K562 (cell line): Measurements from ENCODE around the gene MYADM. TPM values are rescaled to one million over a fixed set of nuclear protein-coding genes. Genes with fewer than 3 reads are reported as not detected.

Experiments used
- AFF4 ChIP-seq: sonication (generic); formaldehyde crosslinking; IDR thresholded peaks from 2 replicates; pipeline ENCODE4 v1.8.0; 2023; ENCODE audit warnings: mild to moderate bottlenecking, missing genetic modification reagents
- CCAR2 ChIP-seq: fragments of 200-400 bp; formaldehyde crosslinking; IDR thresholded peaks from 2 replicates; pipeline ENCODE4 v1.6.1; 2017; ENCODE audit warnings: mild to moderate bottlenecking, low read depth, low read length
- CHD1 ChIP-seq: fragments of 200-600 bp; sonication (generic); IDR thresholded peaks from one replicate; pipeline ENCODE4 v1.6.1; 2012; ENCODE audit warnings: mild to moderate bottlenecking, moderate library complexity, low read length, inconsistent platforms
- E2F3 ChIP-seq: fragments of 250-450 bp; sonication (Bioruptor Pico); IDR thresholded peaks from 2 replicates; pipeline ENCODE4 v1.4.0; 2020; ENCODE audit warnings: mild to moderate bottlenecking
- ETS1 ChIP-seq: conservative IDR thresholded peaks from 2 replicates; pipeline ENCODE4 v1.6.1; 2011; ENCODE audit warnings: low read depth, mild to moderate bottlenecking, low read length; ENCODE audit not compliant: control insufficient read depth
- GABPB2 ChIP-seq: fragments of 250-450 bp; sonication (Bioruptor Pico); conservative IDR thresholded peaks from 2 replicates; pipeline ENCODE4 v1.5.1; 2021; ENCODE audit warnings: mild to moderate bottlenecking
- GTF2F1 ChIP-seq: IDR thresholded peaks from 2 replicates; pipeline ENCODE4 v1.6.1; 2011; ENCODE audit warnings: low read depth, low read length, improper control_type of control experiment
- HLTF ChIP-seq: fragments of 450-650 bp; IDR thresholded peaks from 2 replicates; pipeline ENCODE4 v1.6.1; 2016
- HMG20A ChIP-seq: fragments of 450-650 bp; formaldehyde crosslinking; conservative IDR thresholded peaks from 2 replicates; pipeline ENCODE4 v1.4.0; 2020; ENCODE audit warnings: mild to moderate bottlenecking, mixed read lengths
- MBD2 ChIP-seq: sonication (generic); IDR thresholded peaks from 2 replicates; pipeline ENCODE4 v1.6.1; 2016; ENCODE audit warnings: low read depth, borderline replicate concordance
- PHF20 ChIP-seq: fragments of 450-650 bp; IDR thresholded peaks from 2 replicates; pipeline ENCODE4 v1.6.1; 2018; ENCODE audit not compliant: partially characterized antibody
- SETDB1 ChIP-seq: IDR thresholded peaks from one replicate; pipeline ENCODE4 v1.6.1; 2012; ENCODE audit warnings: low read length, control low read depth, inconsistent platforms
- TEAD1 ChIP-seq, 2 experiments: fragments of 450-650 bp in 1 of 2; sonication (generic) in 1 of 2; formaldehyde crosslinking; IDR thresholded peaks; 2 replicates each; pipeline versions ENCODE4 v1.4.0 to v1.8.0; 2020 to 2022; ENCODE audit warnings: mild to moderate bottlenecking in 2 of 2, missing genetic modification reagents in 1 of 2
- TFAM ChIP-seq: fragments of 250-450 bp; sonication (Bioruptor Pico); conservative IDR thresholded peaks from 2 replicates; pipeline ENCODE4 v1.5.0; 2021; ENCODE audit warnings: mild to moderate bottlenecking, moderate library complexity
- YBX1 ChIP-seq: fragments of 450-650 bp; IDR thresholded peaks from 2 replicates; pipeline ENCODE4 v1.7.1; 2016; ENCODE audit warnings: mild to moderate bottlenecking
- ZKSCAN3 ChIP-seq: fragments of 250-450 bp; sonication (Bioruptor Pico); IDR thresholded peaks from 2 replicates; pipeline ENCODE4 v1.4.0; 2020
- ZNF12 ChIP-seq: sonication (generic); formaldehyde crosslinking; IDR thresholded peaks from 2 replicates; pipeline ENCODE4 v1.4.0; 2020; ENCODE audit warnings: mild to moderate bottlenecking, missing genetic modification reagents
- ZNF175 ChIP-seq: fragments of 200-800 bp; sonication (Bioruptor generic); IDR thresholded peaks from 2 replicates; pipeline ENCODE4 v1.6.1; 2016; ENCODE audit warnings: low read depth, mild to moderate bottlenecking, missing genetic modification characterization, missing compliant biosample characterization
- ZNF444 ChIP-seq: fragments of 250-450 bp; sonication (Bioruptor Pico); IDR thresholded peaks from 2 replicates; pipeline ENCODE4 v1.4.0; 2020; ENCODE audit warnings: mild to moderate bottlenecking, moderate library complexity
- ZNF695 ChIP-seq: fragments of 450-650 bp; formaldehyde crosslinking; IDR thresholded peaks from 2 replicates; pipeline ENCODE4 v1.4.0; 2020; ENCODE audit warnings: mild to moderate bottlenecking, moderate library complexity
- polyA plus RNA-seq, 8 experiments: library from polyadenylated mRNA; depleted of rRNA in 4 of 8; stranded (reverse) in 5 of 8; unstranded in 3 of 8; fragments of >200 nt; fragmentation: Nextera tagmentation in 2 of 8; fragmentation: Illumina TruSeq in 1 of 8; extraction: Ambion mirVana in 2 of 8; extraction: Trizol in 1 of 8; gene quantifications; 2 replicates each; pipeline versions ENCODE4 v1.2.1 to v1.2.3, GENCODE V29; 2011 to 2014; ENCODE audit warnings: inconsistent platforms in 1 of 8, missing spikeins in 1 of 8
- total RNA-seq, 7 experiments: library from RNA; depleted of rRNA in 6 of 7; stranded (reverse); fragments of >200 nt in 6 of 7; fragmentation: Illumina TruSeq in 2 of 7; extraction: Trizol in 2 of 7; gene quantifications; 2 replicates each; pipeline versions ENCODE4 v1.2.1 to v1.2.3, GENCODE V29; 2011 to 2021; ENCODE audit warnings: low replicate concordance in 1 of 7

MYADM gene
- total and polyA plus RNA-seq, 9 of the 15 experiments (the other 6 are each of a cell fraction or from before 2014, with no cell fraction given): 4.5 to 70.3 (median 14.4) TPM

DNA sequence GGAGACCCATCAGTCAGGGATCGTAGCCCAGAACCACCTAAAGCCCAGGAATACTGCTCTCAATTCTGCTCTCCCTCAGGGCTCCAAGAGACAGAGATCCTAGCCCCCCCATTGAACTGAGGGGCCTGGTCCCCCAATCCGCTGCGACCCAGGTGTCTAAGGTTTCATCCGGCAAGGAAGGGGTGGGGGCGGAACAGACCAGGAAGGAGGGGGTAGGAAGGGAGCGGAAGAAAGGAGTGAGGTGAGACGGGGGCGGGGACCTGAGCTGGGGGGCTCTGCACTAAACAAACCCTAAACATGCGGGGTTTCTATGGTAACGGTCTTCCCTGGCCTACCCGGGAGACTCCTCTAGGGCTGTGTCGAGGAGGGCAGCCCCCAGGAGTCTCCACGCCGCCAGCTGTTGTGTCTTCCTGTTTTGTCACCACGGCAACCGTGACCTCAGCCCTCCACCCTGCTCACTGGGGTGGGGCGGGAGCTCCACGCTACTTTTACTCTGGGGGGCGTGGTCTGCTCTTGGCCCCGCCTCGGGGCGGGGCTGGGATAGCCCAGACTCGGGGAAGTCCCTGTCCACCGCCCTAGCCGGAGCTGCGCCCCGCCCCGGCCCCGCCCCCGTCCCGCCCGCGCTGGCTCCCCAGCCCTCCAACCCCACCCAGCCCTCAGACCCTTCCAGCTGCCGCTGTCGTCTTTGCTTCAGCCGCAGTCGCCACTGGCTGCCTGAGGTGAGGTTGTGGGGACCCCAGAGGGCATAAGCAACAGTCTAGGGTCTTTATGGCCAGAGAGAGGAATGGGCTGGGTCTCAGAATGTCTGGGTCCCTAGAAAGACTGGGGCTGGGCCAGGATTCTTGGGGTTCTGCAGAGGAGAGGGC, at the start of gene MYADM (continued):
- TF ChIP-seq AFF4 (CRISPR knock-in tag) (no peak), ZNF695 (CRISPR knock-in tag) (no peak), SETDB1 (no peak), HMG20A (no peak), MBD2 (peak; percentile 52; the same call in 1 of the 2 replicates), ZNF444 (CRISPR knock-in tag) (no peak), E2F3 (no peak), TFAM (CRISPR knock-in tag) (no peak), PHF20 (no peak), GTF2F1 (no peak), YBX1 (no peak), GABPB2 (CRISPR knock-in tag) (no peak), HLTF (no peak), ZNF175 (CRISPR knock-in tag) (no peak), TEAD1 (CRISPR knock-in tag; IDR thresholded peaks at IDR 0.05) (no peak), ETS1 (peak; percentile 69; the same call in 1 of the 2 replicates), ZNF12 (CRISPR knock-in tag) (no peak), CCAR2 (no peak), CHD1 (no peak), ZKSCAN3 (CRISPR knock-in tag) (no peak)
